IPS-NIHi7 (cell line): ENCODE measurements around the gene CDC42BPB.

Experiments used
- DNase-seq: peaks from one replicate; pipeline ENCODE4 v3.0.0; 2012; ENCODE audit warnings: mixed read lengths; ENCODE audit errors: extremely low spot score

Gene CDC42BPB

GRCh38 chr14:102944448-102945330 lies 112.7 kb downstream of the CDC42BPB start:
- no peak for DNase-seq

- DNase-seq: no peak
Observed at GRCh38 chr14:102943979-102944378, 113.4 kb downstream of the CDC42BPB start.

- no peak for DNase-seq
Observed at GRCh38 chr14:102943454-102943853, 113.9 kb downstream of the CDC42BPB start.

- DNase-seq: no peak
Observed at GRCh38 chr14:102942069-102942468, 115.3 kb downstream of the CDC42BPB start.

GRCh38 chr14:102941419-102942011 lies 115.8 kb downstream of the CDC42BPB start:
- no peak for DNase-seq

- no peak for DNase-seq
Observed at GRCh38 chr14:102940729-102941362, 116.5 kb downstream of the CDC42BPB start.

- DNase-seq: no peak
Observed at GRCh38 chr14:102939820-102940561, 117.4 kb downstream of the CDC42BPB start.

- no peak for DNase-seq
Observed at GRCh38 chr14:102939329-102939728, 118.0 kb downstream of the CDC42BPB start.

GRCh38 chr14:102938191-102938590 lies 119.2 kb downstream of the CDC42BPB start:
- DNase-seq: no peak

GRCh38 chr14:102937331-102938175 lies 119.8 kb downstream of the CDC42BPB start:
- no peak for DNase-seq

GRCh38 chr14:102935756-102936155 lies 121.6 kb downstream of the CDC42BPB start:
- DNase-seq: no peak

- DNase-seq: no peak
Observed at GRCh38 chr14:102933618-102934231, 123.6 kb downstream of the CDC42BPB start.

GRCh38 chr14:102932484-102933248 lies 124.7 kb downstream of the CDC42BPB start:
- DNase-seq: no peak

- no peak for DNase-seq
Observed at GRCh38 chr14:102931580-102932285, 125.6 kb downstream of the CDC42BPB start.

GRCh38 chr14:102930753-102931579 lies 126.4 kb downstream of the CDC42BPB start:
- peak; percentile 71 for DNase-seq

GRCh38 chr14:102930138-102930752 lies 127.1 kb downstream of the CDC42BPB start:
- peak; percentile 71 for DNase-seq

- no peak for DNase-seq
Observed at GRCh38 chr14:102929241-102930137, 127.9 kb downstream of the CDC42BPB start.
